Hematopoietic multipotent progenitor cell treated with erythropoietin and hydrocortisone succinate and interleukin-3 and kit ligand, for 8 days (in vitro differentiated cells): Measurements from ENCODE around the gene HPD.
"Not testable (repeated sequence)": the region's sequence is repeated elsewhere in the genome, so short reads cannot be mapped to it uniquely, and the experiment has no call there.

Source experiments
- DNase-seq: peaks from one replicate; pipeline ENCODE4 v3.0.0-alpha.2; 2015

Gene HPD

GRCh38 chr12:121858662-121859572 lies at the start of gene HPD:
HPD (minus strand) TSS chr12:121858859; CDS start chr12:121858823, 36 bp downstream.
- no peak for DNase-seq

GRCh38 chr12:121905746-121906145 lies 47.1 kb upstream of the HPD start:
- no peak for DNase-seq

- DNase-seq = peak; percentile 52
Observed at GRCh38 chr12:121903202-121903601, 44.5 kb upstream of the HPD start.

- no peak for DNase-seq
Observed at GRCh38 chr12:121899590-121899989, 40.9 kb upstream of the HPD start.

GRCh38 chr12:121898287-121898686 lies 39.6 kb upstream of the HPD start:
- no peak for DNase-seq

GRCh38 chr12:121894633-121895032 lies 36.0 kb upstream of the HPD start:
- DNase-seq = peak; percentile 56

GRCh38 chr12:121893961-121894460 lies 35.4 kb upstream of the HPD start:
- DNase-seq = peak; percentile 16

- DNase-seq = no peak
Observed at GRCh38 chr12:121892673-121893561, 34.3 kb upstream of the HPD start.

GRCh38 chr12:121889661-121890060 lies 31.0 kb upstream of the HPD start:
- DNase-seq = not testable (repeated sequence)

- no peak for DNase-seq
Observed at GRCh38 chr12:121889274-121889624, 30.6 kb upstream of the HPD start.

GRCh38 chr12:121888478-121889273 lies 30.0 kb upstream of the HPD start, which contains the start of gene PSMD9:
PSMD9 (plus strand) TSS chr12:121888790; CDS start chr12:121888857, 67 bp downstream.
- peak; percentile 98 for DNase-seq

- DNase-seq = no peak
Observed at GRCh38 chr12:121888083-121888477, 29.4 kb upstream of the HPD start.

- not testable (repeated sequence) for DNase-seq
Observed at GRCh38 chr12:121885129-121885528, 26.5 kb upstream of the HPD start.

GRCh38 chr12:121883315-121883660 lies 24.6 kb upstream of the HPD start:
- no peak for DNase-seq

- DNase-seq = not testable (repeated sequence)
Observed at GRCh38 chr12:121876080-121876447, 17.4 kb upstream of the HPD start.

GRCh38 chr12:121875582-121875981 lies 16.9 kb upstream of the HPD start:
- no peak for DNase-seq

GRCh38 chr12:121874071-121874470 lies 15.4 kb upstream of the HPD start:
- DNase-seq = no peak

- DNase-seq = no peak
Observed at GRCh38 chr12:121873216-121873569, 14.5 kb upstream of the HPD start.

GRCh38 chr12:121872546-121873215 lies 14.0 kb upstream of the HPD start:
- peak; percentile 49 for DNase-seq

- DNase-seq = peak; percentile 100
Observed at GRCh38 chr12:121871467-121871866, 12.8 kb upstream of the HPD start.

- not testable (repeated sequence) for DNase-seq
Observed at GRCh38 chr12:121869229-121869628, 10.6 kb upstream of the HPD start.

GRCh38 chr12:121866331-121866730 lies 7.7 kb upstream of the HPD start:
- DNase-seq = no peak
